SK-N-SH (cell line): Measurements from ENCODE around the gene PFKFB3. TPM values are rescaled to one million over a fixed set of nuclear protein-coding genes. Genes with fewer than 3 reads are reported as not detected.
A peak's percentile ranks its signal among the peaks of the same experiment; 100 is the strongest.

Experiments used
- CTCF ChIA-PET: fragments of 300-600, 350-600 bp; formaldehyde crosslinking; extraction: SDS; loops from one replicate; lab custom pipeline; 2021; lab: Yijun Ruan, JAX
- POLR2A ChIA-PET: fragments of 350-600 bp; sonication (Branson Sonifier 250); formaldehyde crosslinking; extraction: SDS; loops from one replicate; lab custom pipeline; 2020; ENCODE audit warnings: antibody characterized with exemption, inconsistent platforms; lab: Yijun Ruan, JAX
- DNase-seq: peaks from one replicate; pipeline ENCODE4 v3.0.0; 2012
- H2AFZ ChIP-seq: fragments of 200-600 bp; sonication (generic); 2 replicates; pipeline ENCODE4 v1.8.1; 2016; ENCODE audit warnings: antibody characterized with exemption, mild to moderate bottlenecking, low read depth
- H3F3A ChIP-seq: fragments of 200-600 bp; sonication (generic); replicated peaks from 2 replicates; pipeline ENCODE3; 2016; ENCODE audit warnings: antibody characterized with exemption, mild to moderate bottlenecking; ENCODE audit not compliant: insufficient read depth
- H3K27ac ChIP-seq, 2 experiments: fragments of 200-500 bp in 1 of 2; fragments of 200-600 bp in 1 of 2; sonication (Bioruptor generic) in 1 of 2; sonication (generic), shearing (Covaris generic) in 1 of 2; 2 replicates each; pipeline versions ENCODE4 v1.5.1 to v1.6.1; 2014 to 2016; ENCODE audit warnings: low read depth in 2 of 2, inconsistent platforms in 1 of 2, low read length in 1 of 2, mild to moderate bottlenecking in 1 of 2, mixed read lengths in 1 of 2
- H3K27me3 ChIP-seq: fragments of 200-600 bp; sonication (generic), shearing (Covaris generic); 2 replicates; pipeline ENCODE4 v1.6.1; 2016; ENCODE audit warnings: mixed run types; ENCODE audit not compliant: insufficient read depth
- H3K36me3 ChIP-seq, 2 experiments: fragments of 200-500 bp in 1 of 2; fragments of 200-600 bp in 1 of 2; sonication (Bioruptor generic) in 1 of 2; sonication (generic) in 1 of 2; replicated peaks in 1 of 2; 2 replicates each; pipeline versions ENCODE3 to v1.5.1; 2014 to 2016; ENCODE audit warnings: low read length in 1 of 2, mild to moderate bottlenecking in 1 of 2; ENCODE audit not compliant: insufficient read depth in 2 of 2, control insufficient read depth in 1 of 2
- H3K4me1 ChIP-seq, 2 experiments: fragments of 200-500 bp in 1 of 2; fragments of 200-600 bp in 1 of 2; sonication (Bioruptor generic) in 1 of 2; sonication (generic), shearing (Covaris generic) in 1 of 2; 2 replicates each; pipeline versions ENCODE4 v1.5.1 to v1.6.1; 2014 to 2016; ENCODE audit warnings: low read depth in 1 of 2, low read length in 1 of 2, mixed run types in 1 of 2; ENCODE audit not compliant: insufficient read depth in 2 of 2, control insufficient read depth in 1 of 2
- H3K4me2 ChIP-seq: fragments of 200-600 bp; sonication (generic), shearing (Covaris generic); 2 replicates; pipeline ENCODE4 v1.6.1; 2017; ENCODE audit warnings: mixed run types
- H3K4me3 ChIP-seq, 2 experiments: fragments of 200-500 bp in 1 of 2; fragments of 200-600 bp in 1 of 2; sonication (Bioruptor generic) in 1 of 2; sonication (generic), shearing (Covaris generic) in 1 of 2; 2 replicates each; pipeline versions ENCODE4 v1.5.1 to v1.8.1; 2014 to 2016; ENCODE audit warnings: low read depth in 2 of 2, inconsistent platforms in 1 of 2, low read length in 1 of 2, mild to moderate bottlenecking in 1 of 2, mixed read lengths in 1 of 2, moderate library complexity in 1 of 2
- H3K79me2 ChIP-seq: fragments of 200-600 bp; sonication (generic); 2 replicates; pipeline ENCODE4 v1.8.1; 2017; ENCODE audit warnings: mild to moderate bottlenecking; ENCODE audit not compliant: insufficient read depth
- H3K9ac ChIP-seq: fragments of 200-600 bp; sonication (generic); 2 replicates; pipeline ENCODE4 v1.6.1; 2017; ENCODE audit warnings: mixed run types
- H3K9me2 ChIP-seq: fragments of 200-600 bp; sonication (generic); 2 replicates; pipeline ENCODE4 v1.6.1; 2017; ENCODE audit warnings: mixed run types
- H3K9me3 ChIP-seq: fragments of 200-600 bp; sonication (generic); 2 replicates; pipeline ENCODE4 v1.6.1; 2017; ENCODE audit warnings: mixed run types, mild to moderate bottlenecking, moderate library complexity
- H4K20me1 ChIP-seq: fragments of 200-600 bp; sonication (generic); 2 replicates; pipeline ENCODE4 v1.6.1; 2017; ENCODE audit warnings: mild to moderate bottlenecking, mixed run types; ENCODE audit not compliant: insufficient read depth
- CHD2 ChIP-seq: fragments of 150-350 bp; IDR thresholded peaks from 2 replicates; pipeline ENCODE4 v1.6.1; 2018; ENCODE audit warnings: low read length; ENCODE audit not compliant: partially characterized antibody
- EP300 ChIP-seq, 2 experiments: IDR thresholded peaks; 2 replicates each; pipeline versions ENCODE4 v1.4.0 to v1.6.1; 2012; ENCODE audit warnings: borderline replicate concordance in 1 of 2, low read depth in 1 of 2, low read length in 1 of 2
- EZH2phosphoT487 ChIP-seq: fragments of 200-600 bp; sonication (generic); IDR thresholded peaks from 2 replicates; pipeline ENCODE4 v1.6.1; 2017; ENCODE audit warnings: low read depth, mixed run types, mild to moderate bottlenecking, antibody characterized with exemption, moderate library complexity, borderline replicate concordance
- FOXM1 ChIP-seq: IDR thresholded peaks from 2 replicates; pipeline ENCODE4 v1.4.0; 2012; ENCODE audit warnings: low read depth, mild to moderate bottlenecking
- GABPA ChIP-seq: IDR thresholded peaks from 2 replicates; pipeline ENCODE4 v1.4.0; 2012; ENCODE audit warnings: low read depth, mild to moderate bottlenecking
- NRF1 ChIP-seq: IDR thresholded peaks from 2 replicates; pipeline ENCODE4 v1.6.1; 2012; ENCODE audit warnings: low read depth, mild to moderate bottlenecking, low read length
- POLR2AphosphoS5 ChIP-seq: IDR thresholded peaks from 2 replicates; pipeline ENCODE4 v1.6.1; 2012; ENCODE audit warnings: low read depth, low read length
- RAD21 ChIP-seq: IDR thresholded peaks from 2 replicates; pipeline ENCODE4 v1.6.1; 2012; ENCODE audit warnings: mild to moderate bottlenecking, low read length
- REST ChIP-seq: IDR thresholded peaks from 2 replicates; pipeline ENCODE4 v1.6.1; 2012; ENCODE audit warnings: mild to moderate bottlenecking, low read depth, low read length, moderate library complexity
- RFX5 ChIP-seq: IDR thresholded peaks from 2 replicates; pipeline ENCODE4 v1.6.1; 2012; ENCODE audit warnings: mild to moderate bottlenecking, improper control_type of control experiment, low read length
- RXRA ChIP-seq: IDR thresholded peaks from 2 replicates; pipeline ENCODE4 v1.4.0; 2012; ENCODE audit warnings: low read depth, mild to moderate bottlenecking, borderline replicate concordance
- SMC3 ChIP-seq: IDR thresholded peaks from 2 replicates; pipeline ENCODE4 v1.6.1; 2012; ENCODE audit warnings: low read depth, low read length, improper control_type of control experiment
- TAF1 ChIP-seq: IDR thresholded peaks from 2 replicates; pipeline ENCODE4 v1.6.1; 2012; ENCODE audit warnings: low read depth, mild to moderate bottlenecking, low read length, moderate library complexity, borderline replicate concordance
- USF1 ChIP-seq: IDR thresholded peaks from 2 replicates; pipeline ENCODE4 v1.4.0; 2012; ENCODE audit warnings: low read depth, borderline replicate concordance
- USF2 ChIP-seq: fragments of 150-350 bp; IDR thresholded peaks from 2 replicates; pipeline ENCODE4 v1.6.1; 2017; ENCODE audit warnings: antibody characterized with exemption, low read length, low read depth, borderline replicate concordance
- YY1 ChIP-seq: IDR thresholded peaks from 2 replicates; pipeline ENCODE4 v1.4.0; 2012; ENCODE audit warnings: low read depth, mild to moderate bottlenecking
- ZBTB33 ChIP-seq: IDR thresholded peaks from 2 replicates; pipeline ENCODE4 v1.4.0; 2012; ENCODE audit warnings: low read depth, borderline replicate concordance
- WGBS: methylation state at CpG from one replicate; pipeline ENCODE4 v1.1.6; 2017; ENCODE audit warnings: low lambda C conversion rate; 5-methylcytosine and 5-hydroxymethylcytosine counted together
- polyA plus RNA-seq, 3 experiments: library from polyadenylated mRNA; depleted of rRNA; stranded (reverse); fragments of >200 nt; gene quantifications; 2 replicates each; pipeline ENCODE4 v1.2.3, GENCODE V29; 2012

The PFKFB3 gene
- polyA plus RNA-seq, 1 of the 3 experiments (the other 2 are of a cell fraction): 59.7 TPM

- H3K4me1 ChIP-seq: no peaks in the 10 kb centered on the region
- H3K79me2 ChIP-seq: peaks cover 2% of the 10 kb centered on the region; the same call in 1 of the 2 replicates
- peaks cover 6% of the 10 kb centered on the region for H3F3A ChIP-seq
- H3K36me3 ChIP-seq: no peaks in the 10 kb centered on the region
- no peak overlapping the region for H3K9ac ChIP-seq
- no peaks in the 10 kb centered on the region for H4K20me1 ChIP-seq
- POLR2A ChIA-PET: interaction anchor here (0.6 kb wide), 1 partner anchor 365 kb away, joined by 4 read pairs; no protein-coding TSS in a partner anchor
- H3K9me3 ChIP-seq: no peaks in the 10 kb centered on the region
- no peak overlapping the region for H3K4me3 ChIP-seq
- H3K27ac ChIP-seq: no peak overlapping the region
- WGBS: 93% methylated on average over 18 of the region's 18 CpGs
- CTCF ChIA-PET: interaction anchor here (0.5 to 1.6 kb wide), 3 partner anchors 17 to 498 kb away, joined by 3 to 5 read pairs (median 3); partner anchors contain the start of gene PFKFB3
- no peaks in the 10 kb centered on the region for H3K9me2 ChIP-seq
- H2AFZ ChIP-seq: no peak overlapping the region
- TF ChIP-seq RFX5: no peak
- TF ChIP-seq EP300 (IDR thresholded peaks at IDR 0.05; ENCODE audit: borderline replicate concordance in 1 of 2, low read depth in 1 of 2, low read length in 1 of 2): no peak
- no peak for TF ChIP-seq USF1
- TF ChIP-seq ZBTB33: no peak
- no peak for TF ChIP-seq USF2
- no peak for TF ChIP-seq RAD21
- no peak for TF ChIP-seq YY1
- no peak for TF ChIP-seq EZH2phosphoT487
- TF ChIP-seq SMC3: no peak
- TF ChIP-seq FOXM1: no peak
- TF ChIP-seq NRF1: no peak
- no peak for TF ChIP-seq POLR2AphosphoS5
- DNase-seq: peak; percentile 5
- H3K27me3 ChIP-seq: no peaks in the 10 kb centered on the region
- no peak overlapping the region for H3K4me2 ChIP-seq
These were observed 17.6 kb upstream of the PFKFB3 start for GRCh38 chr10:6185039-6185716.

GRCh38 chr10:6186894-6187256, 15.9 kb upstream of the PFKFB3 start:
- DNase-seq: no peak
- Histone ChIP-seq H3K79me2 (peaks cover 4% of the 10 kb centered on the region; the same call in 1 of the 2 replicates), H3K27ac (no peak overlapping the region), H3F3A (peaks cover 6% of the 10 kb centered on the region), H3K27me3 (no peaks in the 10 kb centered on the region), H3K36me3 (no peaks in the 10 kb centered on the region), H3K4me3 (no peak overlapping the region), H2AFZ (no peak overlapping the region), H3K4me2 (no peak overlapping the region), H3K9me3 (no peaks in the 10 kb centered on the region), H3K9ac (no peak overlapping the region), H4K20me1 (no peaks in the 10 kb centered on the region), H3K9me2 (no peaks in the 10 kb centered on the region), H3K4me1 (no peaks in the 10 kb centered on the region)
- ChIA-PET POLR2A (no interaction called here), CTCF (no interaction called here)
- 81% methylated on average over 9 of the region's 9 CpGs for WGBS
- TF ChIP-seq REST (no peak), EP300 (IDR thresholded peaks at IDR 0.05; ENCODE audit: borderline replicate concordance in 1 of 2, low read depth in 1 of 2, low read length in 1 of 2) (no peak), SMC3 (no peak), TAF1 (no peak), GABPA (no peak), CHD2 (no peak), RXRA (no peak)
